ENCODE measurements around the gene LAMC2.

LAMC2 gene

DNA sequence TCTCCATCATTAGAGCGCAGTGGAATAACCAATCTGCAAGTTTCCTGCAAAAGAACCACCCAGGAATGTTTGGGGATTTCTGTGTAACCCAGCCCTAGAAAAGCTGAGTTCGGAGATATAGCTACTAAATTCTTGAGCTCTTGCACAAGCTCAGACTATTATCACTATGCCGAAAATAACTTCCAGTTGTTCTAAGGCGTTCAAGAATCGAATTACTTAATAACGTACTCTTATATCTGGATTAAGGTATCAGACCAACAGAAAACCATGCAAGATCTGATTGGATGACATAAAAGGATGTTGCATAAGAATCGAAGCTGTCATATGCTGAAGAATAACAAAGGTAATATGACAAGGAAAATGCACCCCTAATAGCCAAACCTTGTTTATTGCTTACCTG is 7.5 kb upstream of the LAMC2 start:
- Histone ChIP-seq H3K4me1 (ENCODE audit: insufficient read depth, low read length) (no peaks in the 10 kb centered on the region), H3K4me2 (ENCODE audit: insufficient read depth, low read length) (no peak overlapping the region), H3K27me3 (ENCODE audit: insufficient read depth, low read length, poor library complexity) (no peaks in the 10 kb centered on the region), H3K9me3 (ENCODE audit: insufficient read depth, low read length, severe bottlenecking) (no peaks in the 10 kb centered on the region), H3K79me2 (ENCODE audit: insufficient read depth, low read length) (no peaks in the 10 kb centered on the region), H4K20me1 (ENCODE audit: insufficient read depth, low read length) (no peaks in the 10 kb centered on the region), H2AFZ (ENCODE audit: low read depth, low read length) (no peak overlapping the region), H3K4me3 (ENCODE audit: low read depth in 1 of 2, low read length in 2 of 2) (no peak overlapping the region), H3K36me3 (ENCODE audit: insufficient read depth, low read length) (no peaks in the 10 kb centered on the region), H3K9ac (ENCODE audit: low read depth, low read length) (no peak overlapping the region), H3K27ac (ENCODE audit: low read length) (no peak overlapping the region)
- no peak for DNase-seq
- ATAC-seq (ENCODE audit: insufficient read depth, low read depth): no peak
- no peak for TF ChIP-seq EZH2 (IDR thresholded peaks at IDR 0.05; ENCODE audit: borderline replicate concordance, low read depth, low read length, severe bottlenecking)
- TF ChIP-seq, protein P1, sequence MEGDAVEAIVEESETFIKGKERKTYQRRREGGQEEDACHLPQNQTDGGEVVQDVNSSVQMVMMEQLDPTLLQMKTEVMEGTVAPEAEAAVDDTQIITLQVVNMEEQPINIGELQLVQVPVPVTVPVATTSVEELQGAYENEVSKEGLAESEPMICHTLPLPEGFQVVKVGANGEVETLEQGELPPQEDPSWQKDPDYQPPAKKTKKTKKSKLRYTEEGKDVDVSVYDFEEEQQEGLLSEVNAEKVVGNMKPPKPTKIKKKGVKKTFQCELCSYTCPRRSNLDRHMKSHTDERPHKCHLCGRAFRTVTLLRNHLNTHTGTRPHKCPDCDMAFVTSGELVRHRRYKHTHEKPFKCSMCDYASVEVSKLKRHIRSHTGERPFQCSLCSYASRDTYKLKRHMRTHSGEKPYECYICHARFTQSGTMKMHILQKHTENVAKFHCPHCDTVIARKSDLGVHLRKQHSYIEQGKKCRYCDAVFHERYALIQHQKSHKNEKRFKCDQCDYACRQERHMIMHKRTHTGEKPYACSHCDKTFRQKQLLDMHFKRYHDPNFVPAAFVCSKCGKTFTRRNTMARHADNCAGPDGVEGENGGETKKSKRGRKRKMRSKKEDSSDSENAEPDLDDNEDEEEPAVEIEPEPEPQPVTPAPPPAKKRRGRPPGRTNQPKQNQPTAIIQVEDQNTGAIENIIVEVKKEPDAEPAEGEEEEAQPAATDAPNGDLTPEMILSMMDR (IDR thresholded peaks at IDR 0.05; ENCODE audit: borderline replicate concordance, extremely low read depth, low read length, poor library complexity, severe bottlenecking): no peak

DNA sequence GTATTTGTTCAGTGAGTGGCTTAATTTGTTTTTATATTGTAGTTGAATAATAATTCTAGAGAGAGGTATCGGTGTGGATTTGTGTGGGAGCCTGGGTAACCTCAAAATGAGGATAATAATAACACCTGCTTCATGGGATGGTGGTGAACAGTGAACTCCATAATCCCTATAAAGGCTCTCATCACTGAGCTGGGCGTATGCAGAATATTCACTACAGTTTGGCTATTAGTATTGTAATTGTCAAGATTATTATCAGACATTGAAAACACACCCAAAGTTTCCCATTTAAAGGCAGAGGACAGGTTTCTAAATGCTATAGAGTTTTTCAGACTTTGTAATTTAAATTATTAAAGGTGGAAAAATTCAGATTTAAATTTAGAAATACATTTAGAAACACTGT is 7.0 kb upstream of the LAMC2 start:
- H2AFZ ChIP-seq (ENCODE audit: low read depth, low read length): no peak overlapping the region
- no peak for TF ChIP-seq EZH2 (IDR thresholded peaks at IDR 0.05; ENCODE audit: borderline replicate concordance, low read depth, low read length, severe bottlenecking)
- TF ChIP-seq, protein P1 (IDR thresholded peaks at IDR 0.05; ENCODE audit: borderline replicate concordance, extremely low read depth, low read length, poor library complexity, severe bottlenecking): no peak

DNA sequence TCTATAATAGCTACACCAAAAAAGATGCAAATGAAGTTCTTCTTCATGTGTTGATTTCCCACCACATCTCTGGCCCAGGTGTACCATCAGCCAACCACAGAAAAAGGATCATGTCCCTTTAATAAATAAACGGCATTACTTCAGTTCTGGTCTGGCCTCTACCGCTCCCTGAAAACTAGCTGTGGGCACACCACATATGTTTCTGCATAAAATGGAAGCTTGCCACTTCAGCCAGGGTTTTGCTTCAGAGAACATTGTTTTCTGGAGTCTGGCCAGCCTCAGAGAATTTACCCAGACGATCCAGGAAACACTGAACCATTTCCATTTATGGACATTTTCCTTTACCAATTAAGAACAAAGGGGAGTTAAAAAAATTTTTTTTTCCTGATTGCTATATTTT is 5.8 kb upstream of the LAMC2 start:
- no peak overlapping the region for H3K9ac ChIP-seq (ENCODE audit: low read depth, low read length)
- no peaks in the 10 kb centered on the region for H3K4me1 ChIP-seq (ENCODE audit: insufficient read depth, low read length)
- no peak overlapping the region for H2AFZ ChIP-seq (ENCODE audit: low read depth, low read length)
- no peaks in the 10 kb centered on the region for H4K20me1 ChIP-seq (ENCODE audit: insufficient read depth, low read length)
- no peaks in the 10 kb centered on the region for H3K36me3 ChIP-seq (ENCODE audit: insufficient read depth, low read length)
- H3K27ac ChIP-seq (ENCODE audit: low read length): no peak overlapping the region
- no peak for ATAC-seq (ENCODE audit: insufficient read depth, low read depth)
- H3K9me3 ChIP-seq (ENCODE audit: insufficient read depth, low read length, severe bottlenecking): no peaks in the 10 kb centered on the region
- TF ChIP-seq, protein P1 (IDR thresholded peaks at IDR 0.05; ENCODE audit: borderline replicate concordance, extremely low read depth, low read length, poor library complexity, severe bottlenecking): no peak
- TF ChIP-seq EZH2 (IDR thresholded peaks at IDR 0.05; ENCODE audit: borderline replicate concordance, low read depth, low read length, severe bottlenecking): no peak
- H3K4me3 ChIP-seq (ENCODE audit: low read depth in 1 of 2, low read length in 2 of 2): no peak overlapping the region
- no peak for DNase-seq
- H3K79me2 ChIP-seq (ENCODE audit: insufficient read depth, low read length): no peaks in the 10 kb centered on the region
- no peaks in the 10 kb centered on the region for H3K27me3 ChIP-seq (ENCODE audit: insufficient read depth, low read length, poor library complexity)
- H3K4me2 ChIP-seq (ENCODE audit: insufficient read depth, low read length): no peak overlapping the region

More for the DNA sequence above, 7.0 kb upstream of the LAMC2 start:
- H3K4me3 ChIP-seq (ENCODE audit: low read depth in 1 of 2, low read length in 2 of 2): no peak overlapping the region
- H3K79me2 ChIP-seq (ENCODE audit: insufficient read depth, low read length): no peaks in the 10 kb centered on the region
- H3K36me3 ChIP-seq (ENCODE audit: insufficient read depth, low read length): no peaks in the 10 kb centered on the region
- ATAC-seq (ENCODE audit: insufficient read depth, low read depth) (no peak), DNase-seq (no peak)
- no peaks in the 10 kb centered on the region for H3K4me1 ChIP-seq (ENCODE audit: insufficient read depth, low read length)
- no peak overlapping the region for H3K27ac ChIP-seq (ENCODE audit: low read length)
- no peak overlapping the region for H3K4me2 ChIP-seq (ENCODE audit: insufficient read depth, low read length)
- H3K9ac ChIP-seq (ENCODE audit: low read depth, low read length): no peak overlapping the region
- H3K9me3 ChIP-seq (ENCODE audit: insufficient read depth, low read length, severe bottlenecking): no peaks in the 10 kb centered on the region
- H3K27me3 ChIP-seq (ENCODE audit: insufficient read depth, low read length, poor library complexity): no peaks in the 10 kb centered on the region
- H4K20me1 ChIP-seq (ENCODE audit: insufficient read depth, low read length): no peaks in the 10 kb centered on the region

DNA sequence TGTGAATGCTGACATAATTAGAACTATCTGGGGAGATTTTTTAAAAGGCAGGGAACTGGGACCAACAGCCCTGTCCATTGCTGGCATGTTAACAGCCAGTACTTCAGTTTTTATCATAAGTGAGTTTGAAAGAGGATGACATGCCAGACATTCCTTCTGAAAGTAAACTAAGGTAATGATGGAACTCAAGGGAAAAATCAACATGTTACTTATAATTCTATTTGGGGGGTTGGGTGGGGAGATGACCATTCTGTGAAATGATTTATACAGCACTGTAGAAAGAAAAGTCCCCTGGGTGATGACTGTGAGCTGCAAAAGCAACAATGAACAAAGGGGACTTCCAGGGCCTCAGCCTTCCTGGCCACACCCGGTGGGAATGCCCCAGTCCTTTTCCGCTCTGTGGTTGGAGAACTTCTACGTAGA is 5.4 kb upstream of the LAMC2 start:
- DNase-seq (no peak), ATAC-seq (ENCODE audit: insufficient read depth, low read depth) (no peak)
- Histone ChIP-seq H3K4me3 (ENCODE audit: low read depth in 1 of 2, low read length in 2 of 2) (no peak overlapping the region), H3K79me2 (ENCODE audit: insufficient read depth, low read length) (no peaks in the 10 kb centered on the region), H3K9ac (ENCODE audit: low read depth, low read length) (no peak overlapping the region), H3K27ac (ENCODE audit: low read length) (no peak overlapping the region), H3K27me3 (ENCODE audit: insufficient read depth, low read length, poor library complexity) (no peaks in the 10 kb centered on the region), H3K4me2 (ENCODE audit: insufficient read depth, low read length) (no peak overlapping the region), H2AFZ (ENCODE audit: low read depth, low read length) (no peak overlapping the region), H3K36me3 (ENCODE audit: insufficient read depth, low read length) (no peaks in the 10 kb centered on the region), H3K9me3 (ENCODE audit: insufficient read depth, low read length, severe bottlenecking) (no peaks in the 10 kb centered on the region), H3K4me1 (ENCODE audit: insufficient read depth, low read length) (no peaks in the 10 kb centered on the region), H4K20me1 (ENCODE audit: insufficient read depth, low read length) (no peaks in the 10 kb centered on the region)
- no peak for TF ChIP-seq EZH2 (IDR thresholded peaks at IDR 0.05; ENCODE audit: borderline replicate concordance, low read depth, low read length, severe bottlenecking)
- TF ChIP-seq, protein P1 (IDR thresholded peaks at IDR 0.05; ENCODE audit: borderline replicate concordance, extremely low read depth, low read length, poor library complexity, severe bottlenecking): no peak
